ENCODE results near the gene HOXC10.

Gene HOXC10

DNA sequence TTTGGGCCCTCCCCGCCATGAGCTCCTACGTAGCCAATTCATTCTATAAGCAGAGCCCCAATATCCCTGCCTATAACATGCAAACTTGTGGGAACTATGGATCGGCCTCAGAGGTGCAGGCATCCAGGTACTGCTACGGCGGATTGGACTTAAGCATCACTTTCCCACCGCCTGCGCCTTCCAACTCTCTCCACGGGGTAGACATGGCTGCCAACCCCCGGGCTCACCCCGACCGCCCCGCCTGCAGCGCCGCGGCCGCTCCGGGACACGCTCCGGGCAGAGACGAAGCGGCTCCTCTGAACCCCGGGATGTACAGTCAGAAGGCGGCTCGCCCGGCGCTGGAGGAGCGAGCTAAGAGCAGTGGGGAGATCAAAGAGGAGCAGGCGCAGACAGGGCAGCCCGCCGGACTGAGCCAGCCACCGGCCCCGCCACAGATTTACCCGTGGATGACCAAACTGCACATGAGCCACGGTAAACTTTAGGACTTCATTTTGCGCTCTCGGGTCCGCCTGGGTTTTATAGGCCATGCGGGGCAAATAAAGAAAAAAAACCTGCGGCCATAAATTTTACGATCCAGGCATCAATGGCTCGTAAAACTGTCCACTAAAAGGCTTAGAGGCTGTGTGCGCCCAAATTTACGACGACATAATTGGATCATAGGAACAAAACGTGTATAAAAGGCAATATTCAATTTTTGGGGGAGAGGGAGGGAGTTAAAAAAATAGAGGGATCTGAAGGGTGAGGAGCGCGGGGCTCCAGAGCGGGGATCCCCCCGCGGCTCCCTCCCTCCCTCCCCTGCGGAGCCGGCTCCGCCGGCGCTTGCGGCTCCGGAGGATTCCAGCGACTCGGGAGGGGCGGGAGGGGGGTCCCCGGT, 48.4 kb downstream of the HOXC10 start:
- peaks cover 100% of the 10 kb centered on the region for H3K27me3 ChIP-seq (ENCODE audit: control insufficient read depth, insufficient read depth, low read length, poor library complexity, severe bottlenecking)
- no peak overlapping the region for H3K27ac ChIP-seq (ENCODE audit: insufficient read depth, low read depth, low read length, poor library complexity, severe bottlenecking)
- no peaks in the 10 kb centered on the region for H3K36me3 ChIP-seq (ENCODE audit: control insufficient read depth, insufficient read depth, low read length)
- 5% methylated on average over 61 of the region's 61 CpGs for WGBS, 2 experiments
- H3K4me1 ChIP-seq (ENCODE audit: control insufficient read depth, insufficient read depth, low read length) = peaks cover 3% of the 10 kb centered on the region
- H3K9me3 ChIP-seq (ENCODE audit: control insufficient read depth, low read length) = no peaks in the 10 kb centered on the region
- no peak overlapping the region for H3K4me3 ChIP-seq (ENCODE audit: insufficient read depth, low read depth, low read length)

DNA sequence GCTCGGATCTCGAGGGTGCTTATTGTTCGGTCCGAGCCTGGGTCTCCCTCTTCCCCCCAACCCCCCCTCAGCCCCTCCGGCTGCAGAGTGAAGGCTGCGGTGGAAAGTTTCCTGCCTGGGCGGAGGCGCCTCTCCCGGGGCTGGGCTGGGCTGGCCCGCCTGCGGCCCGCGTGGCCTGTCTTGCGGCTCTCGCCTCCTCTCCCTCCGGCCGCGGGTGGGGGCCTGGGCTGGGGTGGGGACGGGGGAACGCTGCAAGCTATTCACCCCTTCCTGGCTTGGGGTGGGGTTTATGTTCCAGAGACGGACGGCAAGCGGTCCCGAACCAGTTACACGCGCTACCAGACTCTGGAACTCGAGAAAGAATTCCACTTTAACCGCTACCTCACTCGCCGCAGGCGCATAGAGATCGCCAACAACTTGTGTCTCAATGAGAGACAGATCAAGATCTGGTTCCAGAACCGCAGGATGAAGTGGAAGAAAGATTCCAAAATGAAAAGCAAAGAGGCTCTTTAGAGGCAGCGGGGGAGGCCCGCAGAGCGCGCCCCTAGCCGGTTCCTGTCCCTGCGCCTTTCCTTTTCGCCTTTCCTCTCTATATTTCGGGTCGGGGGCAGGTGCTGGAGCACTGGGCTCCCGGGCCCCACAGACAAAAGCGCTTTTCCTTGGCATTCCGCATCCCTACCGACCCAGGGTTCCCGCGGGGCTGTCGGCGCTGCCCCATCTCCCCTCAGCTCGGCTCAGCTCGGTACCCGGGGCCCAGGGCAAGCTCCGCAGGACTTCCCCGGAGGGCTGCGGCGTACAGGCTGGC, 49.2 kb downstream of the HOXC10 start:
- Histone ChIP-seq H3K36me3 (ENCODE audit: control insufficient read depth, insufficient read depth, low read length) (no peaks in the 10 kb centered on the region), H3K27ac (ENCODE audit: insufficient read depth, low read depth, low read length, poor library complexity, severe bottlenecking) (no peak overlapping the region), H3K4me3 (ENCODE audit: insufficient read depth, low read depth, low read length) (no peak overlapping the region), H3K4me1 (ENCODE audit: control insufficient read depth, insufficient read depth, low read length) (peaks cover 3% of the 10 kb centered on the region), H3K9me3 (ENCODE audit: control insufficient read depth, low read length) (no peaks in the 10 kb centered on the region), H3K27me3 (ENCODE audit: control insufficient read depth, insufficient read depth, low read length, poor library complexity, severe bottlenecking) (peaks cover 100% of the 10 kb centered on the region)
- 3% methylated on average over 56 to 57 of the region's 57 CpGs for WGBS, 2 experiments

DNA sequence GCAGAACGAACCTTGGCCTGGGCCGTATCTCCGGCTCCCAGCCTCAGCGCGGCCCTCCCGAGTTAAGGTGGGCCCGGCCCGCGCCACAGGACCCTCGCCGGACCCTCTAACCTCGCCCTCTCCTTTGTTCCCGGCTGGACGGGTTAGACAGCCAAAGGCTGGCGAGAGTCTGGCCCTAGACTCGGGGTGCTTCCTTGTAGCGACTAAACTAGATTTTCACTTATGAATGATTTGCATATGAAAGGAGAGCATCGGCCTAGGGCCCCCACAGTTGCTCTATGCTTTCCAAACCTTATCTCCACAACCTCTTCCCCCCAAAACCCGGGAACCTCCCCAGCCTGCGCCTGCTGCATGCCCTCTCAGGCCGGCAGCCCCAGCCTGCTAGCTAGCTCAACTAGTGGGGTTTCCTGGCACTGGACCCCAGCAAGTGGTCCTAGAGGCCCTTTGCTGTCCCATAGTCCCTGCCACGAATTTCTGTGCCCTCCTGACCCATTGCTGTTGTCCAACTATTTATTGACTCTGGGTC, 49.9 kb downstream of the HOXC10 start:
- Histone ChIP-seq H3K27me3 (ENCODE audit: control insufficient read depth, insufficient read depth, low read length, poor library complexity, severe bottlenecking) (peaks cover 100% of the 10 kb centered on the region), H3K36me3 (ENCODE audit: control insufficient read depth, insufficient read depth, low read length) (no peaks in the 10 kb centered on the region), H3K4me3 (ENCODE audit: insufficient read depth, low read depth, low read length) (no peak overlapping the region), H3K27ac (ENCODE audit: insufficient read depth, low read depth, low read length, poor library complexity, severe bottlenecking) (no peak overlapping the region), H3K9me3 (ENCODE audit: control insufficient read depth, low read length) (no peaks in the 10 kb centered on the region), H3K4me1 (ENCODE audit: control insufficient read depth, insufficient read depth, low read length) (peaks cover 3% of the 10 kb centered on the region)
- 13% methylated on average over 22 of the region's 22 CpGs for WGBS, 2 experiments

DNA sequence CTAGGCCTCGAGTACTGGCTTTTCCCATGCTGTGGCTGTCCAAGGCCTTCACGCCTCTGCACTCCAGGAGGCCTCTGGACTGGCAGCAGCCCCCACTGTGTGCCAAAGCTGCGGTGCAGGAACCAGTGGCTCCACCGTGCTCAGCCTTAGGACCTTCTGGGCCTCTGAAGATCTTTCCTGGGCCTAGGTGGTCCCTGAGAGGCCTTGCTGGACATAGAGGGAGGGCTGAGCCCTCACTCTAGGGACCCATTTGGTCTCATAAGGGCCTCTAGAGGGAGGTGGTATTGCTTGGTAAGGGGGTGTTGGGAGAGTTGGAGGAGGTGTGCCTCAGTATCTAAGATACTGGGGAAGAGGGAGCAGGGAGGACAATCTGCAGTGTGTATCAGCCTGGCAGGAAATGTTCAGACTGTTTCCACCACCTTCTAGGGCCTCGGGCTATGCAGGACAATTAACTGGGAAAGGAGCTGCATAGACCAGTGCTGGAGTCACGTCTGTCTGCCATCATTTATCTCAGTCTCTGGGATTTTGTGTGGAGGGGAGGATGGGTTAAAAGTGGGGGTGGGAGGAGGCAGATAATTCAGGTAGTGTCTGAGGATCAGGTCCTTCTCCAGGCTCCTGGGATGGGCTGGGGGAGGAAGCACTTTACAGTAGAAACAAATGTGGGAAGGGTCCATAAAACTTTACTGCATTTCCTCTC, 50.8 kb downstream of the HOXC10 start:
- Histone ChIP-seq H3K36me3 (ENCODE audit: control insufficient read depth, insufficient read depth, low read length) (no peaks in the 10 kb centered on the region), H3K27me3 (ENCODE audit: control insufficient read depth, insufficient read depth, low read length, poor library complexity, severe bottlenecking) (peaks cover 100% of the 10 kb centered on the region), H3K4me3 (ENCODE audit: insufficient read depth, low read depth, low read length) (no peak overlapping the region), H3K9me3 (ENCODE audit: control insufficient read depth, low read length) (no peaks in the 10 kb centered on the region), H3K4me1 (ENCODE audit: control insufficient read depth, insufficient read depth, low read length) (peaks cover 3% of the 10 kb centered on the region), H3K27ac (ENCODE audit: insufficient read depth, low read depth, low read length, poor library complexity, severe bottlenecking) (no peak overlapping the region)
- WGBS, 2 experiments = 40 to 45% methylated on average over 6 of the region's 6 CpGs

DNA sequence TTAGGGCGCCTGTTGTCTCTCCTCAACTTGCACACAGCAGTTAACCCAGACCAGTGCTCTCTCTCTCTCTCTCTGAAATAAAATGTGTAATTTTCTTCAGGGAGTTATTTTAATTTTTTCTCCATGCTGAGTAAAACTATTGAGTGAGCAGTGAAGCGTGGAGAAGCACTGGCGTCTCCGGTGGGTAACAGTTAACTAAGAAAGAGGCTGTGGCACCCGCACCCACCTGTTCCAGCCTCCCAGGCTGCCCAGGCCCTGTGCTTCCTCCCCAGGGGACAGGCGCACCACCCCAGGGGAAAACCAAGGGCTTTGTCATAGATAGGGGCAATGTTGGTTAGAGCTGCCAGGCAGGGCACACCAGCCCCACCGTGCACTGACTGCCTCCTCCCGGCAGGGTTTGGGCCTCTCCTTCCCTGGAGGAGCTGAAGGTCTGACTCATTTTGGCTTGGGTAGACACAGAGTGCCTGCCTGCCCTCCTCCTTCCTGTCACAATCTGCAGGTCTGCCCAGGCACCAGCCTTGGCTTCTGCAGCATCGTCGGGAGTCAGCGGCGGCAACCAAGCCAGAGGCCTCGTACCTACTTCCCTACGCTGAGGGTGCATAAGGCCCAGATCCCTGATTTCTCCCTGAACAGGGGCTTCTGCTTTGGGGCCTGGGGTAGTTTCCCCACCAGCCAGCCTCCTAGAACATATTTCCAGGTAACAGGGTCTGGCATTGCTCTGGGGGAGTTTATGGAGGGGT, 51.8 kb downstream of the HOXC10 start:
- peaks cover 100% of the 10 kb centered on the region for H3K27me3 ChIP-seq (ENCODE audit: control insufficient read depth, insufficient read depth, low read length, poor library complexity, severe bottlenecking)
- no peak overlapping the region for H3K27ac ChIP-seq (ENCODE audit: insufficient read depth, low read depth, low read length, poor library complexity, severe bottlenecking)
- no peak overlapping the region for H3K4me3 ChIP-seq (ENCODE audit: insufficient read depth, low read depth, low read length)
- peaks cover 3% of the 10 kb centered on the region for H3K4me1 ChIP-seq (ENCODE audit: control insufficient read depth, insufficient read depth, low read length)
- WGBS, 2 experiments = 49% methylated on average over 14 of the region's 14 CpGs
- H3K36me3 ChIP-seq (ENCODE audit: control insufficient read depth, insufficient read depth, low read length) = no peaks in the 10 kb centered on the region
- H3K9me3 ChIP-seq (ENCODE audit: control insufficient read depth, low read length) = no peaks in the 10 kb centered on the region

DNA sequence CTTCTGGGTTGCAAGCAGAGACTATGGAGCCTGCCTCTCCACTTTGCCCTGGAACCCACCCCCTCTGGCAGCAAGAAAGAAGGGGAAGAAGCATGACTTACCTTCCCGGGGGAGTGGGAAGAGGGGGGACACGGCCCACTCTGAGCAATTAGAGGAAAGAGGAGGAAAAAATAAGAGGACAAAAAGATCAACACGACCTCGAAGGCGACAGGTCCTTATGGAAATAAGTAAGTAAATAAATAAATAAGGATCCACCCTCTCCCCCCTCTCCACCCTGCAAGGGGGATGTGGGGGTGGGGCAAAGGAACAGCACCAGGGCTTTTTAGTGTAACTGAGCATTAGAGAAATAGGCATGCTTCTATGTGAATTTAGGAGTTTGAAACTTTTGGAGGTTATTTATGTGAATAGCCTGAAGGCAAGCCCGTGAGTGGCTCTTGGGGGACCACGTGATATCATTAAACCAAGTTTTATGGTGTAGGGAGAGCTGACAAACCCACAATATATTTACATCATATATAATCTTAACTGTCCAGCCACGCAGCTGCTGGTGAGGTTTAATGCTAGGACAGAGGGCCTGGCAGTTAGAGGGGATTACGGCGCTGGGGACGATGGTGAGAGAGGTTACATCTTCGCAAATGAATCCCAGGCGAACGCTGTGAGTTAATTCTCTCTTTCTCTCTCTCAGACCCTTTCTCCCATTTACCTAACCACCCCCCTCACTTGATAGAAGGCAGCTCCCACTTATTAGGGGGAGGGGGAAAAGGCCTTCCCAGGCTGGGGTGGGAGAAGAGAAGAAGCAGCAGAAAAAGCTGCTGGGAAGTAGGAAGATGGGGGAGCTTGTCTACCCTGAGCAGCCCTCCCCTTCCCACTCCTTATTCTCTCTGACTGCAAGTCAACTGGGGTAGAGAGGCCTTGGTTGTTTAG, 52.7 kb downstream of the HOXC10 start:
- Histone ChIP-seq H3K4me3 (ENCODE audit: insufficient read depth, low read depth, low read length) (no peak overlapping the region), H3K27ac (ENCODE audit: insufficient read depth, low read depth, low read length, poor library complexity, severe bottlenecking) (no peak overlapping the region), H3K36me3 (ENCODE audit: control insufficient read depth, insufficient read depth, low read length) (no peaks in the 10 kb centered on the region), H3K27me3 (ENCODE audit: control insufficient read depth, insufficient read depth, low read length, poor library complexity, severe bottlenecking) (peaks cover 100% of the 10 kb centered on the region), H3K4me1 (ENCODE audit: control insufficient read depth, insufficient read depth, low read length) (peaks cover 3% of the 10 kb centered on the region), H3K9me3 (ENCODE audit: control insufficient read depth, low read length) (no peaks in the 10 kb centered on the region)
- 26 to 34% methylated on average over 10 to 12 of the region's 14 CpGs for whole genome bisulfite sequencing, 2 experiments

DNA sequence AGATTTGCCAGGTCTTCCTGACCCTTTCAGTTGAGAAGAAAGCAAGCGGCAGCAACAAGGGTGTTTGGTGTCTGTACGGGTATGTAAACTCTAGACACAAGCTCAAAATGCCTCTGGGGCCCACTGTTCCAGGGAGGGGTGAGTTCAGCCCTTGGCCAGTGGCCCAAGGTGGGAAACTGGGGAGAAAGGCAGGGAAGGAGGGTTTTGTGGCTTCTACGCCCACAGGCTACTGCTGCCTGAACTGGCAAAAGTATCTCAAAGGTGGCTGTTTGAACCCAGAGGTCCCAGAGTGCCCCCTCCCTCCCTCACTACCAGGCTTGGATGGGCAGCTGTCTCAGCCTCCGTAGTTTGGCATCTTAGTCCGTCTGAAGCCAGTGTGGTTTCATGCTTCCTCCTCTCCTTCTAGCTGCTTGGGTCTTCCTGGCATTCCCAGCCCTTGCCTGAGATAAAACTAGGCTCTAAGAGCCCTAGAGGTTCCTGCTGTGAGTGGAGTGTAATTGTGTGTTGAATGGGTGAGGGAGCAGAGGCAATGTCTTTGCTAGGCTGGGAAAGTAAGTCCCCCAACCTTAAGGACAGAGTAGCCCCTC, 53.4 kb downstream of the HOXC10 start:
- no peak overlapping the region for H3K27ac ChIP-seq (ENCODE audit: insufficient read depth, low read depth, low read length, poor library complexity, severe bottlenecking)
- no peaks in the 10 kb centered on the region for H3K36me3 ChIP-seq (ENCODE audit: control insufficient read depth, insufficient read depth, low read length)
- 41 to 47% methylated on average over 5 of the region's 5 CpGs for WGBS, 2 experiments
- H3K9me3 ChIP-seq (ENCODE audit: control insufficient read depth, low read length) = no peaks in the 10 kb centered on the region
- H3K4me3 ChIP-seq (ENCODE audit: insufficient read depth, low read depth, low read length) = no peak overlapping the region
- H3K27me3 ChIP-seq (ENCODE audit: control insufficient read depth, insufficient read depth, low read length, poor library complexity, severe bottlenecking) = peaks cover 100% of the 10 kb centered on the region
- no peaks in the 10 kb centered on the region for H3K4me1 ChIP-seq (ENCODE audit: control insufficient read depth, insufficient read depth, low read length)

DNA sequence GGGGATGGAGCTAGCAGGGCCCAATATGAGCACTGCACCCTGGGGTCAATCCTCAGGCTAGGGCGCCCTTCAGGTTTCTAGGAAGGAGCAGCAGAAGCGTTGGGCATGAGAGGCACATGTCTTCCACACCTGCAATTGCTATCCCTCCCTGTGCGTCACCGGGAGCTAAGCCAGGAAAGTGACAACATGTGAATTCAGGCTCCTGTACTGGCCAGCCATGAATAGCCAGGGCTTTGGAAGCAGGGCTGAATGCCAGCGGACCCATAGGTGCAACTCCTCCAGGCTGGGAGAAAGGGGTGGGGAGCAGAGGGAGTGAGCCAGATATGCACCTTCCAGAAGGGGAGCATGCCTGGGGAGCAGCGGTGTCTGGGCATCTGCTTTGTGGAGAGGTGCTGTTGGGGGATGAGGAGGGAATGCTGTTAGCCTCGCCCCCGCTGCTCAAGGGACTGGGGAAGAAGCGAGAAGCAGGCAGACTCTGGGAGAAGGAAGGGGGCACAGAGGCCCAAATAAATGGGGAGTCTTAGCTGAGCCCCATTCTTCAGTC, 54.0 kb downstream of the HOXC10 start:
- WGBS, 2 experiments = 19 to 20% methylated on average over 9 of the region's 9 CpGs
- H3K4me1 ChIP-seq (ENCODE audit: control insufficient read depth, insufficient read depth, low read length) = no peaks in the 10 kb centered on the region
- H3K9me3 ChIP-seq (ENCODE audit: control insufficient read depth, low read length) = no peaks in the 10 kb centered on the region
- H3K27ac ChIP-seq (ENCODE audit: insufficient read depth, low read depth, low read length, poor library complexity, severe bottlenecking) = no peak overlapping the region
- H3K36me3 ChIP-seq (ENCODE audit: control insufficient read depth, insufficient read depth, low read length) = no peaks in the 10 kb centered on the region
- peaks cover 100% of the 10 kb centered on the region for H3K27me3 ChIP-seq (ENCODE audit: control insufficient read depth, insufficient read depth, low read length, poor library complexity, severe bottlenecking)
- no peak overlapping the region for H3K4me3 ChIP-seq (ENCODE audit: insufficient read depth, low read depth, low read length)

Data from ectodermal cell (in vitro differentiated cells).